SK-N-SH (cell line): ENCODE measurements around the gene GCDH. TPM values are rescaled to one million over a fixed set of nuclear protein-coding genes. Genes with fewer than 3 reads are reported as not detected.
A peak's percentile ranks its signal among the peaks of the same experiment; 100 is the strongest.

Source experiments
- CHD2 ChIP-seq: fragments of 150-350 bp; IDR thresholded peaks from 2 replicates; pipeline ENCODE4 v1.6.1; 2018; ENCODE audit warnings: low read length; ENCODE audit not compliant: partially characterized antibody
- EP300 ChIP-seq, 2 experiments: IDR thresholded peaks; 2 replicates each; pipeline versions ENCODE4 v1.4.0 to v1.6.1; 2012; ENCODE audit warnings: borderline replicate concordance in 1 of 2, low read depth in 1 of 2, low read length in 1 of 2
- FOSL2 ChIP-seq: IDR thresholded peaks from 2 replicates; pipeline ENCODE4 v1.4.0; 2012; ENCODE audit warnings: low read depth, mild to moderate bottlenecking, moderate library complexity, borderline replicate concordance
- FOXM1 ChIP-seq: IDR thresholded peaks from 2 replicates; pipeline ENCODE4 v1.4.0; 2012; ENCODE audit warnings: low read depth, mild to moderate bottlenecking
- GABPA ChIP-seq: IDR thresholded peaks from 2 replicates; pipeline ENCODE4 v1.4.0; 2012; ENCODE audit warnings: low read depth, mild to moderate bottlenecking
- NFIC ChIP-seq: IDR thresholded peaks from 2 replicates; pipeline ENCODE4 v1.4.0; 2012; ENCODE audit warnings: borderline replicate concordance
- POLR2AphosphoS5 ChIP-seq: IDR thresholded peaks from 2 replicates; pipeline ENCODE4 v1.6.1; 2012; ENCODE audit warnings: low read depth, low read length
- RAD21 ChIP-seq: IDR thresholded peaks from 2 replicates; pipeline ENCODE4 v1.6.1; 2012; ENCODE audit warnings: mild to moderate bottlenecking, low read length
- RCOR1 ChIP-seq: fragments of 150-350 bp; IDR thresholded peaks from 2 replicates; pipeline ENCODE4 v1.6.1; 2017; ENCODE audit warnings: antibody characterized with exemption, low read length
- RFX5 ChIP-seq: IDR thresholded peaks from 2 replicates; pipeline ENCODE4 v1.6.1; 2012; ENCODE audit warnings: mild to moderate bottlenecking, improper control_type of control experiment, low read length
- RXRA ChIP-seq: IDR thresholded peaks from 2 replicates; pipeline ENCODE4 v1.4.0; 2012; ENCODE audit warnings: low read depth, mild to moderate bottlenecking, borderline replicate concordance
- SIN3A ChIP-seq: IDR thresholded peaks from 2 replicates; pipeline ENCODE4 v1.6.1; 2012; ENCODE audit warnings: low read depth, mild to moderate bottlenecking, low read length, moderate library complexity, borderline replicate concordance
- SMC3 ChIP-seq: IDR thresholded peaks from 2 replicates; pipeline ENCODE4 v1.6.1; 2012; ENCODE audit warnings: low read depth, low read length, improper control_type of control experiment
- TAF1 ChIP-seq: IDR thresholded peaks from 2 replicates; pipeline ENCODE4 v1.6.1; 2012; ENCODE audit warnings: low read depth, mild to moderate bottlenecking, low read length, moderate library complexity, borderline replicate concordance
- TCF12 ChIP-seq: IDR thresholded peaks from 2 replicates; pipeline ENCODE4 v1.4.0; 2012
- polyA plus RNA-seq, 3 experiments: library from polyadenylated mRNA; depleted of rRNA; stranded (reverse); fragments of >200 nt; gene quantifications; 2 replicates each; pipeline ENCODE4 v1.2.3, GENCODE V29; 2012
- TF ChIP-seq, protein P1 (sequence below): IDR thresholded peaks from 2 replicates; pipeline ENCODE4 v1.6.1; 2012; ENCODE audit warnings: mild to moderate bottlenecking, low read depth, low read length, moderate library complexity
- TF ChIP-seq, protein P2 (sequence below): fragments of 150-350 bp; IDR thresholded peaks from 2 replicates; pipeline ENCODE4 v1.6.1; 2016; ENCODE audit warnings: mild to moderate bottlenecking, low read depth, low read length
- TF ChIP-seq, protein P3 (sequence below): IDR thresholded peaks from 2 replicates; pipeline ENCODE4 v1.4.0; 2012; ENCODE audit warnings: low read depth, borderline replicate concordance
- TF ChIP-seq, protein P4 (sequence below): IDR thresholded peaks from 2 replicates; pipeline ENCODE4; 2012
- TF ChIP-seq, protein P5 (sequence below): IDR thresholded peaks from 2 replicates; pipeline ENCODE4 v1.4.0; 2012; ENCODE audit warnings: low read depth
- TF ChIP-seq, protein P6 (sequence below): fragments of 200-600 bp; sonication (generic); IDR thresholded peaks from 2 replicates; pipeline ENCODE4 v1.6.1; 2017; ENCODE audit warnings: antibody characterized with exemption, mild to moderate bottlenecking, moderate library complexity

The GCDH gene
- polyA plus RNA-seq, 1 of the 3 experiments (the other 2 are of a cell fraction) = 29.4 TPM

DNA sequence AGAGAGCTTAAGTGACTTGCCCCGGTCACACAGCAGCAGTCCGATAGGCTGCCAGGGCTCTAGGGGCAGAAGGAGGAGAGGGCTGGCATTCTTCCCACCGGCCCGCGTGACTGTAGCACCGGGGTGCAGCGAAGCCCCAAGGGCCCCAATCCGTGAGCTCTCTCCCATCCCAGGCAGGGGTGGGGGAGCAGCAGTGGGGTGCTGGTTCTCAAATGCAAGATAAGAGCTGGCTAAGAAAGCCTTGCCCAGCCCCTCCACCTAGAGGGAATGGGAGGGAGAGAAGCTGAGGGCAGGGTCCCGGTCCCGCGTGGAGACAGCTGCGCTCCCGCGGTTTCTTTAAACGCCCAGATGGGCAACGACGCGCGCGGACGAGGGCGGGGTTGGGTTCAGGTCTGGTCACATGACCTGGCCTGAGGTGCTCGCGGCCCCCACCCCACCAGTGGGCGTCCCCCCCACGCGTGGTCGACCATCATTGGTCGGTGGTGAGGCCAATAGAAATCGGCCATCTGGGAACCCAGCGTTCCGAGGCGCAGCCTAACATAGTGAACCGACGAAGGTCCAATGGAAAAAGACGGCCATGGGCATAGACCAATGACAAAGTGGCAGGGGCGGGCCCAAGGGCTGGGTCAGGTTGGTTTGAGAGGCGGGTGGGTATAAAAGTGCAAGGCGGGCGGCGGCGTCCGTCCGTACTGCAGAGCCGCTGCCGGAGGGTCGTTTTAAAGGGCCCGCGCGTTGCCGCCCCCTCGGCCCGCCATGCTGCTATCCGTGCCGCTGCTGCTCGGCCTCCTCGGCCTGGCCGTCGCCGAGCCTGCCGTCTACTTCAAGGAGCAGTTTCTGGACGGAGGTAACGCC lies 47.2 kb downstream of the GCDH start, which contains the start of gene CALR (continued):
- TF ChIP-seq, protein P1, sequence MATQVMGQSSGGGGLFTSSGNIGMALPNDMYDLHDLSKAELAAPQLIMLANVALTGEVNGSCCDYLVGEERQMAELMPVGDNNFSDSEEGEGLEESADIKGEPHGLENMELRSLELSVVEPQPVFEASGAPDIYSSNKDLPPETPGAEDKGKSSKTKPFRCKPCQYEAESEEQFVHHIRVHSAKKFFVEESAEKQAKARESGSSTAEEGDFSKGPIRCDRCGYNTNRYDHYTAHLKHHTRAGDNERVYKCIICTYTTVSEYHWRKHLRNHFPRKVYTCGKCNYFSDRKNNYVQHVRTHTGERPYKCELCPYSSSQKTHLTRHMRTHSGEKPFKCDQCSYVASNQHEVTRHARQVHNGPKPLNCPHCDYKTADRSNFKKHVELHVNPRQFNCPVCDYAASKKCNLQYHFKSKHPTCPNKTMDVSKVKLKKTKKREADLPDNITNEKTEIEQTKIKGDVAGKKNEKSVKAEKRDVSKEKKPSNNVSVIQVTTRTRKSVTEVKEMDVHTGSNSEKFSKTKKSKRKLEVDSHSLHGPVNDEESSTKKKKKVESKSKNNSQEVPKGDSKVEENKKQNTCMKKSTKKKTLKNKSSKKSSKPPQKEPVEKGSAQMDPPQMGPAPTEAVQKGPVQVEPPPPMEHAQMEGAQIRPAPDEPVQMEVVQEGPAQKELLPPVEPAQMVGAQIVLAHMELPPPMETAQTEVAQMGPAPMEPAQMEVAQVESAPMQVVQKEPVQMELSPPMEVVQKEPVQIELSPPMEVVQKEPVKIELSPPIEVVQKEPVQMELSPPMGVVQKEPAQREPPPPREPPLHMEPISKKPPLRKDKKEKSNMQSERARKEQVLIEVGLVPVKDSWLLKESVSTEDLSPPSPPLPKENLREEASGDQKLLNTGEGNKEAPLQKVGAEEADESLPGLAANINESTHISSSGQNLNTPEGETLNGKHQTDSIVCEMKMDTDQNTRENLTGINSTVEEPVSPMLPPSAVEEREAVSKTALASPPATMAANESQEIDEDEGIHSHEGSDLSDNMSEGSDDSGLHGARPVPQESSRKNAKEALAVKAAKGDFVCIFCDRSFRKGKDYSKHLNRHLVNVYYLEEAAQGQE = no peak; the same call in 1 of the 2 replicates
- TF ChIP-seq, protein P2, sequence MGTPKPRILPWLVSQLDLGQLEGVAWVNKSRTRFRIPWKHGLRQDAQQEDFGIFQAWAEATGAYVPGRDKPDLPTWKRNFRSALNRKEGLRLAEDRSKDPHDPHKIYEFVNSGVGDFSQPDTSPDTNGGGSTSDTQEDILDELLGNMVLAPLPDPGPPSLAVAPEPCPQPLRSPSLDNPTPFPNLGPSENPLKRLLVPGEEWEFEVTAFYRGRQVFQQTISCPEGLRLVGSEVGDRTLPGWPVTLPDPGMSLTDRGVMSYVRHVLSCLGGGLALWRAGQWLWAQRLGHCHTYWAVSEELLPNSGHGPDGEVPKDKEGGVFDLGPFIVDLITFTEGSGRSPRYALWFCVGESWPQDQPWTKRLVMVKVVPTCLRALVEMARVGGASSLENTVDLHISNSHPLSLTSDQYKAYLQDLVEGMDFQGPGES = peak; percentile 91
- TF ChIP-seq POLR2AphosphoS5 = peak; percentile 99
- no peak for TF ChIP-seq EP300 (IDR thresholded peaks at IDR 0.05; ENCODE audit: borderline replicate concordance in 1 of 2, low read depth in 1 of 2, low read length in 1 of 2)
- TF ChIP-seq TAF1 = peak; percentile 89; the same call in 1 of the 2 replicates
- no peak for TF ChIP-seq FOXM1
- TF ChIP-seq, protein P3, sequence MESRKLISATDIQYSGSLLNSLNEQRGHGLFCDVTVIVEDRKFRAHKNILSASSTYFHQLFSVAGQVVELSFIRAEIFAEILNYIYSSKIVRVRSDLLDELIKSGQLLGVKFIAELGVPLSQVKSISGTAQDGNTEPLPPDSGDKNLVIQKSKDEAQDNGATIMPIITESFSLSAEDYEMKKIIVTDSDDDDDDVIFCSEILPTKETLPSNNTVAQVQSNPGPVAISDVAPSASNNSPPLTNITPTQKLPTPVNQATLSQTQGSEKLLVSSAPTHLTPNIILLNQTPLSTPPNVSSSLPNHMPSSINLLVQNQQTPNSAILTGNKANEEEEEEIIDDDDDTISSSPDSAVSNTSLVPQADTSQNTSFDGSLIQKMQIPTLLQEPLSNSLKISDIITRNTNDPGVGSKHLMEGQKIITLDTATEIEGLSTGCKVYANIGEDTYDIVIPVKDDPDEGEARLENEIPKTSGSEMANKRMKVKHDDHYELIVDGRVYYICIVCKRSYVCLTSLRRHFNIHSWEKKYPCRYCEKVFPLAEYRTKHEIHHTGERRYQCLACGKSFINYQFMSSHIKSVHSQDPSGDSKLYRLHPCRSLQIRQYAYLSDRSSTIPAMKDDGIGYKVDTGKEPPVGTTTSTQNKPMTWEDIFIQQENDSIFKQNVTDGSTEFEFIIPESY = no peak
- TF ChIP-seq RCOR1 = peak; percentile 91
- no peak for TF ChIP-seq RXRA
- no peak for TF ChIP-seq GABPA
- TF ChIP-seq CHD2 = peak; percentile 94
- TF ChIP-seq TCF12 = 0 out of 2 replicates have a peak, but pooled peaks have one; percentile 15
- TF ChIP-seq, protein P4, sequence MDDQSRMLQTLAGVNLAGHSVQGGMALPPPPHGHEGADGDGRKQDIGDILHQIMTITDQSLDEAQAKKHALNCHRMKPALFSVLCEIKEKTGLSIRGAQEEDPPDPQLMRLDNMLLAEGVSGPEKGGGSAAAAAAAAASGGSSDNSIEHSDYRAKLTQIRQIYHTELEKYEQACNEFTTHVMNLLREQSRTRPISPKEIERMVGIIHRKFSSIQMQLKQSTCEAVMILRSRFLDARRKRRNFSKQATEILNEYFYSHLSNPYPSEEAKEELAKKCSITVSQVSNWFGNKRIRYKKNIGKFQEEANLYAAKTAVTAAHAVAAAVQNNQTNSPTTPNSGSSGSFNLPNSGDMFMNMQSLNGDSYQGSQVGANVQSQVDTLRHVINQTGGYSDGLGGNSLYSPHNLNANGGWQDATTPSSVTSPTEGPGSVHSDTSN = peak; percentile 97
- TF ChIP-seq SIN3A = peak; percentile 93
- no peak; the same call in 1 of the 2 replicates for TF ChIP-seq NFIC
- TF ChIP-seq, protein P5, sequence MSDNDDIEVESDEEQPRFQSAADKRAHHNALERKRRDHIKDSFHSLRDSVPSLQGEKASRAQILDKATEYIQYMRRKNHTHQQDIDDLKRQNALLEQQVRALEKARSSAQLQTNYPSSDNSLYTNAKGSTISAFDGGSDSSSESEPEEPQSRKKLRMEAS = peak; percentile 85
- peak; percentile 75 for TF ChIP-seq RFX5
- TF ChIP-seq SMC3 = no peak
- TF ChIP-seq FOSL2 = no peak
- TF ChIP-seq RAD21 = no peak
- TF ChIP-seq, protein P6, sequence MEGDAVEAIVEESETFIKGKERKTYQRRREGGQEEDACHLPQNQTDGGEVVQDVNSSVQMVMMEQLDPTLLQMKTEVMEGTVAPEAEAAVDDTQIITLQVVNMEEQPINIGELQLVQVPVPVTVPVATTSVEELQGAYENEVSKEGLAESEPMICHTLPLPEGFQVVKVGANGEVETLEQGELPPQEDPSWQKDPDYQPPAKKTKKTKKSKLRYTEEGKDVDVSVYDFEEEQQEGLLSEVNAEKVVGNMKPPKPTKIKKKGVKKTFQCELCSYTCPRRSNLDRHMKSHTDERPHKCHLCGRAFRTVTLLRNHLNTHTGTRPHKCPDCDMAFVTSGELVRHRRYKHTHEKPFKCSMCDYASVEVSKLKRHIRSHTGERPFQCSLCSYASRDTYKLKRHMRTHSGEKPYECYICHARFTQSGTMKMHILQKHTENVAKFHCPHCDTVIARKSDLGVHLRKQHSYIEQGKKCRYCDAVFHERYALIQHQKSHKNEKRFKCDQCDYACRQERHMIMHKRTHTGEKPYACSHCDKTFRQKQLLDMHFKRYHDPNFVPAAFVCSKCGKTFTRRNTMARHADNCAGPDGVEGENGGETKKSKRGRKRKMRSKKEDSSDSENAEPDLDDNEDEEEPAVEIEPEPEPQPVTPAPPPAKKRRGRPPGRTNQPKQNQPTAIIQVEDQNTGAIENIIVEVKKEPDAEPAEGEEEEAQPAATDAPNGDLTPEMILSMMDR = no peak
